Choroid plexus epithelial cell (primary cell): ENCODE measurements around the gene BCR.
A peak's percentile ranks its signal among the peaks of the same experiment; 100 is the strongest.

Experiments used
- DNase-seq: peaks from one replicate; pipeline ENCODE4 v3.0.0-alpha.2; 2010; ENCODE audit warnings: low read depth
- H3K4me3 ChIP-seq: 2 replicates; pipeline ENCODE4 v1.5.1; 2011; ENCODE audit warnings: low read depth, mild to moderate bottlenecking, control low read depth, low read length, moderate library complexity
- CTCF ChIP-seq: conservative IDR thresholded peaks from 2 replicates; pipeline ENCODE4 v1.5.1; 2011; ENCODE audit warnings: low read depth, mild to moderate bottlenecking, control low read depth, inconsistent platforms, low read length, moderate library complexity

Gene BCR

DNA sequence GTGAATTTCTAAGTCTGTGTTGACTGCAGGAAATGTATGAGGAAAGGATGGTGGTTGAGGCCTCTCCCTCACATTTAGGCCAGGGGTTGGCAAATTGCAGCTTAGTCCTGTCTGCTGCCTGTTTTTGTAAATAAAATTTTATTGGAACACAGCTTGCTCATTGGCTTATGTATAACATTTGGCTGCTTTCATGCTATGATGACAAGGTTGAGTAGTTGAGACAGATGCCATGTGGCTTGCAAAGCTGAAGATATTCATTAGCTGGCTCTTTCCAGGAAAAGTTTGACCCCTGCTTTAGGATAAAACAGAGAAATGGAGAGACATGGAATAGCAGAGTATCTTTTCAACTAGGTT is 46.2 kb downstream of the BCR start:
- DNase-seq: peak; percentile 28
- H3K4me3 ChIP-seq: no peak overlapping the region
- no peak for TF ChIP-seq CTCF

GRCh38 chr22:23227380-23227779 is 47.1 kb downstream of the BCR start:
- DNase-seq: no peak
- H3K4me3 ChIP-seq: no peak overlapping the region
- TF ChIP-seq CTCF: no peak

DNA sequence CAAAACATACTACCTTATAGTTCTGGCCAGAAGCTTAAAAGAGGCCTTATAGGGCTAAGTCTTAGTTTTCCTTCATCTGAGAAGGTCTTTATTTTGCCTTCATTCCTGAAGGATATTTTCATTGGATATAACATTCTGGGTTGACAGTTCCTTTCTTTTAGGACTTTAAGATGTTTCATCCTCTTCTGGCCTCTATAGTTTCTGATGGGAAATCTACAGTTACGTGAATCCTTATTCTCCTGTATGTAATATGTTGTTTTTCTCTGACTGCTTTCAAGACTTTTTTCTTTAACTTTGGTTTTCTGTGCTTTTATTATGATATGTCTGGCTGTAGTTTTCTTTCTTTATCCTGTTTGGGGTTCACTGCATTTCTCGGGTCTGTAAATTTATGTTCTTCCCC is 48.2 kb downstream of the BCR start:
- no peak overlapping the region for H3K4me3 ChIP-seq
- no peak for DNase-seq
- no peak for TF ChIP-seq CTCF

DNA sequence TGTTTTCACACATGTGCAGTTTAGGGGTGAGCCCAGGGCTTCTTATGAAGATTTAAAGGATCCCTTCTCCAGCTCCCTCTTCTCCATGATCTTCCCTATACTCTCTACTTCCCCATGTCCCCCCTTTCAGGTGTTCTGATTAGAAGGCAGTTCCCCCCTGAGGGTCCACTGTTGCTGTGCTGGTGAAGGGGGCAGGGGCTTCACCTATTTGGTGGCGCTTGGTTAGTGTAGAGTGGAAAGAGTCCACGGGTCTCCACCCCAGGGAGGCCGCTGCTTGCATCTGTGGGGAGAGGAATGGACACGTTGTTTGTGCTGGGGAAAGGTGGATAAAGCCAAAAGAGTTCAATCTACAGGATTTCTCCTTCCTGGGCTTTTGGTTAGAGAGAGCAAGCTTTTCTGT is 49.3 kb downstream of the BCR start:
- no peak for DNase-seq
- no peak overlapping the region for H3K4me3 ChIP-seq
- TF ChIP-seq CTCF: no peak

DNA sequence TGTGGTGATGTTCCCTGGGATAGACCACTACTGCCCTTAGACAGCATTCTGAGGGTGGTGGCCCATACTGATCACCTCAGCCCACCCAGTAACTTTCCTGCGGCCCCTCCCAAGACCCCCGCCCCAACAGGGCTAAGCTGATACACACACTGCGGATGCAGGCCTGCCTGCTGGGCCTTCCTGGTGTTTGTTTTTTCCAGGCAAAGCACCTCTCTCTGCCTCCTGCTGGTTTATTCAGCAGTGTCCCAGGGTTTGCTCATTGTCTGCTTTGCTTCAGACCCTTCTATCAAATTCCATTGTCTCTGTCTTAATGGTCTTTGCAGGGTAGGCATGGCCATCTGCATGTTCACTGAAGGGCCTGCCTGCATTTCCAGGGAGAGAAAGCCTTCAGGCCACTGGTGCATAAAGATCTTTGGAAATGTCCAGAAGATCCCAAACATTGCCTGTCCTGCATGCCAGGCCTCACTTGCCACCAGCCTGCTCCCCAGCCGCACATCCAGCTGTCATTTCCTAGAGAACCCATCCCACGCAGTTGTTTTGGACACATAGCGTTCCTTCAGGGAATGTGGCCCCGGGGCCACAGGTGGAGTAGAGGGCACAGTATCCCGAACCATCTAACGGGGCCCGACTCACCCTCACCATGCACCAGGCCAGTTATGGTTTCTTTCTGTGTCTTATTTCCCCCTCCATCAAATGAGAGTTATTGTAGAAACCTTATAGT is 50.2 kb downstream of the BCR start:
- no peak for DNase-seq
- no peak for TF ChIP-seq CTCF
- no peak overlapping the region for H3K4me3 ChIP-seq

GRCh38 chr22:23231471-23232093 is 51.3 kb downstream of the BCR start:
- no peak for TF ChIP-seq CTCF
- no peak overlapping the region for H3K4me3 ChIP-seq
- no peak for DNase-seq
